AG04449 (cell line): ENCODE data around the gene TCHP.
"Not testable (repeated sequence)": the region's sequence is repeated elsewhere in the genome, so short reads cannot be mapped to it uniquely, and the experiment has no call there.

ENCODE experiments used
- CTCF ChIA-PET: fragments of 350-600 bp; formaldehyde crosslinking; extraction: SDS; loops from one replicate; lab custom pipeline; 2021; ENCODE audit warnings: antibody characterized with exemption; lab: Yijun Ruan, JAX
- POLR2A ChIA-PET: fragments of 400-600, 350-600 bp; formaldehyde crosslinking; extraction: SDS; loops from one replicate; lab custom pipeline; 2020; ENCODE audit warnings: antibody characterized with exemption, inconsistent platforms; lab: Yijun Ruan, JAX
- DNase-seq: peaks from one replicate; pipeline ENCODE4 v3.0.0-alpha.2; 2010; ENCODE audit warnings: low read depth, low spot score
- H3K4me3 ChIP-seq: 2 replicates; pipeline ENCODE4 v1.5.1; 2011; ENCODE audit warnings: low read depth, mild to moderate bottlenecking, control low read depth, low read length
- TF ChIP-seq, protein P1 (sequence below): IDR thresholded peaks from one replicate; pipeline ENCODE4 v1.5.1; 2011; ENCODE audit warnings: mild to moderate bottlenecking, moderate library complexity, low read length, control low read depth, inconsistent platforms; ENCODE audit not compliant: insufficient read depth; ENCODE audit errors: missing control alignments

The TCHP gene

DNA sequence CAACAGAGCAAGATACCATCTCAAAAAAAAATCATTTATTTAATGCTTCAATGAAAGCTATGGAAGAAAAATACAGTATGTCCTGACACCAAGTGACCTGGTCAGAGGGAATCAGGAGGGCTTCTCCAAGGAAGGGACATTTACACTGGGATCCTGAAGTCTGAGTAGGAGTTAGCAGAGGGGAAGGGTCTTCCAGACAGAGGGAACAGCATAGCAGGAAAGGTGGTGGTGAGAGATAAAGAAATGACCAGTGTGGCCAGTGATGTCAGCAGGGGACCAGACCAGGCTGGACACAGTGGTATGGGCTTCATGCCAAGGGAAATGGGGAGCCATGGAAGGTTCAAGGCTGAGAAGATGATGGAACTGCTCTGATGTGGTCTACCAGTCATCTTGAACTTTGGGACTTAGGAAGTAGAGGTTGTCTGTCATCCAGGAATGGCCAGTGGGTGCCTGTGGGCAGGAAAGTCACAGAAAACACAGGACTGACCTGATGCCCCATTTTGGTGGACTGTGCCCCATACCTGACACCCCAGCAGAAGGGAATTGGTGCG, 7.8 kb upstream of the TCHP start:
- H3K4me3 ChIP-seq: no peak overlapping the region
- no peak for DNase-seq
- ChIA-PET CTCF (interaction anchor here (1.0 kb wide), 2 partner anchors 35 to 47 kb away, joined by 3 to 4 read pairs; no protein-coding TSS in a partner anchor), POLR2A (no interaction called here)
- TF ChIP-seq, protein P1, sequence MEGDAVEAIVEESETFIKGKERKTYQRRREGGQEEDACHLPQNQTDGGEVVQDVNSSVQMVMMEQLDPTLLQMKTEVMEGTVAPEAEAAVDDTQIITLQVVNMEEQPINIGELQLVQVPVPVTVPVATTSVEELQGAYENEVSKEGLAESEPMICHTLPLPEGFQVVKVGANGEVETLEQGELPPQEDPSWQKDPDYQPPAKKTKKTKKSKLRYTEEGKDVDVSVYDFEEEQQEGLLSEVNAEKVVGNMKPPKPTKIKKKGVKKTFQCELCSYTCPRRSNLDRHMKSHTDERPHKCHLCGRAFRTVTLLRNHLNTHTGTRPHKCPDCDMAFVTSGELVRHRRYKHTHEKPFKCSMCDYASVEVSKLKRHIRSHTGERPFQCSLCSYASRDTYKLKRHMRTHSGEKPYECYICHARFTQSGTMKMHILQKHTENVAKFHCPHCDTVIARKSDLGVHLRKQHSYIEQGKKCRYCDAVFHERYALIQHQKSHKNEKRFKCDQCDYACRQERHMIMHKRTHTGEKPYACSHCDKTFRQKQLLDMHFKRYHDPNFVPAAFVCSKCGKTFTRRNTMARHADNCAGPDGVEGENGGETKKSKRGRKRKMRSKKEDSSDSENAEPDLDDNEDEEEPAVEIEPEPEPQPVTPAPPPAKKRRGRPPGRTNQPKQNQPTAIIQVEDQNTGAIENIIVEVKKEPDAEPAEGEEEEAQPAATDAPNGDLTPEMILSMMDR: no peak

DNA sequence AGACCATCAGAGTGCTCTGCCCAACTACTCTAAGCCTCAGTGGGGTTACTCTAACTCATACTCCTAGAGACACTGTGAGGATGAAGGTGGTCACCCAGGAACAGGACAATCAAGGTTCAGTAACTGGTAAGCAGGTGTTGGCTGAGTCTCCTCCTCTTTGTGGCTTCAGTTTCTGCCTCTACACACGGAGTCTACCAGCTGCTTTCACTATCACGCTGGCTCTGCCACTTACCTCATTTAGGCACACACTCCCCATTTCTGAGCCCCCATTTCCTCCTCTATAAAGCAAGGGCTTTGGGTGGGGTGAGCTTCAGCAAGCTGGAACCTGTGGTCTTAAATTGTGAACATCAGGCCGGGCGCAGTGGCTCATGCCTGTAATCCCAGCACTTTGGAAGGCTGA, 7.3 kb upstream of the TCHP start:
- H3K4me3 ChIP-seq: no peak overlapping the region
- TF ChIP-seq, protein P1: no peak
- ChIA-PET CTCF (no interaction called here), POLR2A (no interaction called here)
- DNase-seq: no peak

DNA sequence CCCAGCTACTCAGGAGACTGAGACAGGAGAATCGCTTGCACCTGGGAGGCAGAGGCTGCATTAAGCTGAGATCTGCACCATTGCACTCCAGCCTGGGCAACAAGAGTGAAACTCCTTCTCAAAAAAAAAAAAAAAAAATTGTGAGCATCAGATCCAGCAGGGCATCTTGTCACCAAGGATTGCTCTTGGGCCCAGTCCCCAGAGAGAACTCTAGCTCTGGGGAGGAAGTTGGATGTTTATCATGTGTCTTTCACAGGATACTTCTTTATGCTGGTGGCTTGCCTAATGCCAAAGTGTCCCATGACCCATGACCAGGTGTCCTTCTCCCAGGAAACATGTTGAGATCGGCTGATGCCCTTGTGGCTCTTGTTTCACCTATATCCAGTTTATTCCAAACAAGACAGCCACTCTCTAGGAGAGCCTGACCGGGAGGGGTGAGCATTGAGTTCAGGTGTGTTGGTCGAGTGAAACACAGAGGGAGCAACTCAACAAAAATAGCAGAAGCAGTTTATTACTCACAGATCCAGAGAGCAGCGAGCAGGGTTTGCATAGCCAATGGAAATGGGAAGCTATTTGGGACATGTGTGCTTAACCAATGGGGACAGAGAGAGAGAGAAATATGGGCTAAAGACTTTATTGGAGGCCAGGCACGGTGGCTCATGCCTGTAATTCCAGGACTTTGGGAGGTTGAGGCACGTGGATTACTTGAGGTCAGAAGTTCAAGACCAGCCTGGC, 6.6 kb upstream of the TCHP start:
- TF ChIP-seq, protein P1: no peak
- ChIA-PET POLR2A (no interaction called here), CTCF (no interaction called here)
- no peak overlapping the region for H3K4me3 ChIP-seq
- DNase-seq: no peak

GRCh38 chr12:109894939-109895338, 5.1 kb upstream of the TCHP start:
- no peak for DNase-seq
- POLR2A ChIA-PET: interaction anchor here (0.5 kb wide), 1 partner anchor 46 kb away, joined by 4 read pairs; no protein-coding TSS in a partner anchor
- no peak overlapping the region for H3K4me3 ChIP-seq
- TF ChIP-seq, protein P1: no peak
- CTCF ChIA-PET: interaction anchor here (1.2 to 1.7 kb wide), 2 partner anchors 7 to 50 kb away, joined by 3 to 4 read pairs; no protein-coding TSS in a partner anchor

GRCh38 chr12:109896188-109896587, 3.9 kb upstream of the TCHP start:
- DNase-seq: no peak
- CTCF ChIA-PET: interaction anchor here (0.9 to 1.7 kb wide), 3 partner anchors 9 to 51 kb away, joined by 3 to 4 read pairs (median 3); no protein-coding TSS in a partner anchor
- TF ChIP-seq, protein P1: no peak
- no peak overlapping the region for H3K4me3 ChIP-seq
- POLR2A ChIA-PET: no interaction called here

GRCh38 chr12:109897029-109897428, 3.0 kb upstream of the TCHP start:
- H3K4me3 ChIP-seq: no peak overlapping the region
- TF ChIP-seq, protein P1: no peak
- CTCF ChIA-PET: interaction anchor here (2.2 kb wide), 1 partner anchor 92 kb away, joined by 9 read pairs; no protein-coding TSS in a partner anchor
- POLR2A ChIA-PET: no interaction called here
- DNase-seq: no peak

- H3K4me3 ChIP-seq, DNase-seq, POLR2A ChIA-PET: not testable (repeated sequence)
- CTCF ChIA-PET: interaction anchor here (1.6 to 2.0 kb wide), 4 partner anchors 29 to 94 kb away, joined by 4 to 7 read pairs (median 5); no protein-coding TSS in a partner anchor
These were observed 729 bp upstream of the TCHP start for GRCh38 chr12:109899345-109899744.
